ENCODE data around the gene NFX1. TPM values are rescaled to one million over a fixed set of nuclear protein-coding genes. Genes with fewer than 3 reads are reported as not detected.
"Not testable (repeated sequence)": the region's sequence is repeated elsewhere in the genome, so short reads cannot be mapped to it uniquely, and the experiment has no call there.

NFX1 gene
- total RNA-seq, 2 donors from 2014 or later, result 30.8 to 39.5 TPM

DNA sequence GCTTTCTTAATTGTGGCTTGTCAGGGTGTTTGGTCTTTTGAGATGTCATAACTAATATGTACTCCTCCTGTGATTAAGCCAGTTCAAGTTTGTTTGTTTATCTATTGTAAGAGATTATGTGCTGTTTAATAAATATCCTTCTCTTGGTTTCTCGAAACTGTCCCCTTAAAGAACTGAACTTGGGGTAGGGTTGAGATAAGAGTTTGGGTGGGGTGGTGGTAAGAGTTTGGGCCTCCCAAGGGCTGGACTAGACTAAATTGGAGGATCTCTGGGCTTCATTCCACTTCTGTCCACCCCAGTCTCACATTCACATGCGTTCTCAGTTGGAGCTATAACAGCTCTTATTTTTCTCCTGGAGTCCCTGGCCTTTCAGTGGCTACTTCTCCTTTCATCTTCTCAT lies 73.8 kb downstream of the NFX1 start:
- 92% methylated on average over 2 of the region's 2 CpGs for WGBS
- no peak overlapping the region for H3K4me3 ChIP-seq

GRCh38 chr9:33364814-33365213 lies 74.5 kb downstream of the NFX1 start:
- intact Hi-C loops (cut with DNase I), result not testable (repeated sequence)

More for the DNA sequence above, 73.8 kb downstream of the NFX1 start:
- no peak for DNase-seq (ENCODE audit: low spot score)
- Histone ChIP-seq H3K36me3 (no peaks in the 10 kb centered on the region), H3K27me3 (replicated peaks; ENCODE audit: insufficient read depth) (no peaks in the 10 kb centered on the region), H3K4me1 (replicated peaks) (no peaks in the 10 kb centered on the region), H3K9me3 (no peaks in the 10 kb centered on the region), H3K27ac (no peak overlapping the region)
- intact Hi-C loops (cut with DNase I), result no loop called here
- TF ChIP-seq, protein P1, sequence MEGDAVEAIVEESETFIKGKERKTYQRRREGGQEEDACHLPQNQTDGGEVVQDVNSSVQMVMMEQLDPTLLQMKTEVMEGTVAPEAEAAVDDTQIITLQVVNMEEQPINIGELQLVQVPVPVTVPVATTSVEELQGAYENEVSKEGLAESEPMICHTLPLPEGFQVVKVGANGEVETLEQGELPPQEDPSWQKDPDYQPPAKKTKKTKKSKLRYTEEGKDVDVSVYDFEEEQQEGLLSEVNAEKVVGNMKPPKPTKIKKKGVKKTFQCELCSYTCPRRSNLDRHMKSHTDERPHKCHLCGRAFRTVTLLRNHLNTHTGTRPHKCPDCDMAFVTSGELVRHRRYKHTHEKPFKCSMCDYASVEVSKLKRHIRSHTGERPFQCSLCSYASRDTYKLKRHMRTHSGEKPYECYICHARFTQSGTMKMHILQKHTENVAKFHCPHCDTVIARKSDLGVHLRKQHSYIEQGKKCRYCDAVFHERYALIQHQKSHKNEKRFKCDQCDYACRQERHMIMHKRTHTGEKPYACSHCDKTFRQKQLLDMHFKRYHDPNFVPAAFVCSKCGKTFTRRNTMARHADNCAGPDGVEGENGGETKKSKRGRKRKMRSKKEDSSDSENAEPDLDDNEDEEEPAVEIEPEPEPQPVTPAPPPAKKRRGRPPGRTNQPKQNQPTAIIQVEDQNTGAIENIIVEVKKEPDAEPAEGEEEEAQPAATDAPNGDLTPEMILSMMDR (IDR thresholded peaks at IDR 0.05), result no peak
- TF ChIP-seq POLR2AphosphoS5 (IDR thresholded peaks at IDR 0.05) (no peak), POLR2A (IDR thresholded peaks at IDR 0.05) (no peak)

DNA sequence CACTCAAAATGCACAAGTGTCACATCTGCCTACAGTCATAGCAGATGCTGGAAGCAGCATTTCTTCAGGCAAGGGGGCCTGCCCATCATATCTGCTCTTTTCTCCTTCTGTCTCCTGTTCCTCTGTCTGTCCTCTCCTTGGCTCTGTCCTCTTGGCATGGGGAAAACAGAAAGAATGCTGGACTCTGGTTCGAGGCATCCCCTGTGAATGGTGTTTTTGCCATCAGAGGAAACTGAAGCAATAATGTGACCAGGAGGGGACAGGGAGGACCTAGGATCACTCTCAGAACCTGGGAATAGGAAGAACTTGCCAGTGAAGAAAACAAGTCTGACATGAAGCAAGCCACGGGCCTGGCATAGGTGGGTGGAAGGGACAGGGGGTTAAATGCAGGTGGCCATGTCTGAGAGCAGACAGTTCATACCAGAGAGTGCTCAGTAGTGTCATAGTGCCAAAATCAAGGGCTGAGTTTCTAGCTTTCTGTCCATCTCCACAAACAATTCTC lies 76.7 kb downstream of the NFX1 start:
- no peak for TF ChIP-seq POLR2AphosphoS5 (IDR thresholded peaks at IDR 0.05)
- no peak for TF ChIP-seq POLR2A (IDR thresholded peaks at IDR 0.05)
- TF ChIP-seq, protein P1 (IDR thresholded peaks at IDR 0.05), result no peak
- no peaks in the 10 kb centered on the region for H3K4me1 ChIP-seq (replicated peaks)
- no peak for DNase-seq (ENCODE audit: low spot score)
- H3K36me3 ChIP-seq, result peaks cover 0 to 9% of the 10 kb centered on the region in 2 donors
- no peak overlapping the region for H3K4me3 ChIP-seq
- H3K27me3 ChIP-seq (replicated peaks; ENCODE audit: insufficient read depth), result no peaks in the 10 kb centered on the region
- no peak overlapping the region for H3K27ac ChIP-seq
- WGBS, result 93% methylated on average over 2 of the region's 2 CpGs
- intact Hi-C loops (cut with DNase I), result no loop called here
- no peaks in the 10 kb centered on the region for H3K9me3 ChIP-seq

More at GRCh38 chr9:33364814-33365213, 74.5 kb downstream of the NFX1 start:
- not testable (repeated sequence) for DNase-seq (ENCODE audit: low spot score); H3K27me3 ChIP-seq (replicated peaks; ENCODE audit: insufficient read depth); H3K9me3 ChIP-seq; H3K4me1 ChIP-seq (replicated peaks); H3K27ac ChIP-seq; H3K36me3 ChIP-seq; H3K4me3 ChIP-seq
- WGBS, result 96% methylated on average over 4 of the region's 4 CpGs

DNA sequence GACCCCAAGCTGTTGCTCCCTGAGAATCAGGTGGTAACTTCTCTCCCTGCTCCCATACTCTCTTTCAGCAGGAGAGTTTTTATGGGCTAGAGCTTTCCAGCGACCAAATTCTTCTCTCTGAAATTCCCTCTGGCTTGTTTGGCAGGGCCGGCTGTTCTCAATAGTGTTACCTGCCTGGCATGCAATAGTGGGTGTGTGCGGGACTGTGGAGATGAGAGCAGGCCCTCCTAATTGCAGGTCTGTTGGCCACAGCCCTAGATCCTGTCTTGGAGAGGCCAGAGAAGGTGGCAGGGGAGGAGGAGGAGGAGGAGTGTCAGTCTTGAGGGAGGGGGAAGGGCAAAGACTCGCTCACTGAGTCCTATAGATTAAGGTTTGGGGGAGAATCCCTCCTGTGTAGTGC lies 82.6 kb downstream of the NFX1 start:
- Histone ChIP-seq H3K27ac (peak overlapping the region in 1 of 2 donors; percentile 47), H3K27me3 (replicated peaks; ENCODE audit: insufficient read depth) (no peaks in the 10 kb centered on the region), H3K4me1 (replicated peaks) (no peaks in the 10 kb centered on the region), H3K36me3 (peaks cover 0 to 9% of the 10 kb centered on the region in 2 donors), H3K9me3 (no peaks in the 10 kb centered on the region), H3K4me3 (no peak overlapping the region)
- 38% methylated on average over 4 of the region's 4 CpGs for WGBS
- intact Hi-C loops (cut with DNase I), result no loop called here
- DNase-seq (ENCODE audit: low spot score), result peak; percentile 18
- TF ChIP-seq POLR2AphosphoS5 (IDR thresholded peaks at IDR 0.05), result no peak
- no peak for TF ChIP-seq POLR2A (IDR thresholded peaks at IDR 0.05)
- TF ChIP-seq, protein P1 (IDR thresholded peaks at IDR 0.05), result no peak

GRCh38 chr9:33374190-33374589 lies 83.9 kb downstream of the NFX1 start:
- Histone ChIP-seq H3K27me3 (replicated peaks; ENCODE audit: insufficient read depth) (no peaks in the 10 kb centered on the region), H3K27ac (no peak overlapping the region), H3K9me3 (no peaks in the 10 kb centered on the region), H3K4me3 (no peak overlapping the region), H3K36me3 (peaks cover 0 to 9% of the 10 kb centered on the region in 2 donors), H3K4me1 (replicated peaks) (no peaks in the 10 kb centered on the region)
- no peak for DNase-seq (ENCODE audit: low spot score)
- WGBS, result 84% methylated on average over 9 of the region's 9 CpGs
- intact Hi-C loops (cut with DNase I), result no loop called here
- TF ChIP-seq POLR2A (IDR thresholded peaks at IDR 0.05) (no peak), POLR2AphosphoS5 (IDR thresholded peaks at IDR 0.05) (no peak)
- TF ChIP-seq, protein P1 (IDR thresholded peaks at IDR 0.05), result no peak
